ENCODE results near the gene CCNQ.

CCNQ gene

GRCh38 chrX:153598541-153599191 lies at the start of gene CCNQ:
Gene CCNQ, minus strand, starts transcription at chrX:153599139. Its CDS starts 66 bp downstream, at chrX:153599073.
- Histone ChIP-seq H3K4me3 (ENCODE audit: low read depth in 1 of 2, low read length in 2 of 2) (peak within 1 kb of the TSS; percentile 54 to 60), H3K36me3 (ENCODE audit: insufficient read depth, low read length) (peaks cover 9% of the 10 kb centered on the region), H3K9me3 (ENCODE audit: low read length) (no peaks in the 10 kb centered on the region), H3K9ac (ENCODE audit: low read length) (peak within 1 kb of the TSS; percentile 46), H3K4me1 (ENCODE audit: insufficient read depth, low read length) (peaks cover 17% of the 10 kb centered on the region), H3K27me3 (ENCODE audit: control insufficient read depth in 1 of 2, insufficient read depth in 2 of 2, low read length in 2 of 2) (peaks cover 0 to 13% of the 10 kb centered on the region in 2 donors), H3K27ac (ENCODE audit: low read depth, low read length) (peak within 1 kb of the TSS; percentile 30)

GRCh38 chrX:153647461-153648357 lies 48.8 kb upstream of the CCNQ start:
- Histone ChIP-seq H3K4me1 (ENCODE audit: insufficient read depth, low read length) (no peaks in the 10 kb centered on the region), H3K27ac (ENCODE audit: low read depth, low read length) (no peak overlapping the region), H3K9ac (ENCODE audit: low read length) (no peak overlapping the region), H3K9me3 (ENCODE audit: low read length) (no peaks in the 10 kb centered on the region), H3K27me3 (ENCODE audit: control insufficient read depth in 1 of 2, insufficient read depth in 2 of 2, low read length in 2 of 2) (peaks cover 26 to 78% of the 10 kb centered on the region in 2 donors), H3K4me3 (ENCODE audit: low read depth in 1 of 2, low read length in 2 of 2) (no peak overlapping the region), H3K36me3 (ENCODE audit: insufficient read depth, low read length) (no peaks in the 10 kb centered on the region)

- Histone ChIP-seq H3K9me3 (ENCODE audit: low read length) (no peaks in the 10 kb centered on the region), H3K4me1 (ENCODE audit: insufficient read depth, low read length) (no peaks in the 10 kb centered on the region), H3K4me3 (ENCODE audit: low read depth in 1 of 2, low read length in 2 of 2) (peak within 1 kb of the TSS in 1 of 2 donors; percentile 7), H3K36me3 (ENCODE audit: insufficient read depth, low read length) (no peaks in the 10 kb centered on the region), H3K9ac (ENCODE audit: low read length) (no peak within 1 kb of the TSS), H3K27me3 (ENCODE audit: control insufficient read depth in 1 of 2, insufficient read depth in 2 of 2, low read length in 2 of 2) (peaks cover 27 to 85% of the 10 kb centered on the region in 2 donors), H3K27ac (ENCODE audit: low read depth, low read length) (no peak within 1 kb of the TSS)
These were observed 47.9 kb upstream of the CCNQ start, which contains the start of gene DUSP9 for GRCh38 chrX:153646620-153647373. Gene DUSP9, plus strand, starts transcription at chrX:153647203. Its CDS starts 751 bp downstream, at chrX:153647954.

GRCh38 chrX:153645921-153646488 lies 47.1 kb upstream of the CCNQ start:
- Histone ChIP-seq H3K9ac (ENCODE audit: low read length) (no peak overlapping the region), H3K4me3 (ENCODE audit: low read depth in 1 of 2, low read length in 2 of 2) (no peak overlapping the region), H3K4me1 (ENCODE audit: insufficient read depth, low read length) (no peaks in the 10 kb centered on the region), H3K9me3 (ENCODE audit: low read length) (no peaks in the 10 kb centered on the region), H3K27me3 (ENCODE audit: control insufficient read depth in 1 of 2, insufficient read depth in 2 of 2, low read length in 2 of 2) (peaks cover 31 to 88% of the 10 kb centered on the region in 2 donors), H3K36me3 (ENCODE audit: insufficient read depth, low read length) (no peaks in the 10 kb centered on the region), H3K27ac (ENCODE audit: low read depth, low read length) (no peak overlapping the region)

GRCh38 chrX:153645151-153645550 lies 46.2 kb upstream of the CCNQ start:
- Histone ChIP-seq H3K4me1 (ENCODE audit: insufficient read depth, low read length) (no peaks in the 10 kb centered on the region), H3K4me3 (ENCODE audit: low read depth in 1 of 2, low read length in 2 of 2) (no peak overlapping the region), H3K9me3 (ENCODE audit: low read length) (no peaks in the 10 kb centered on the region), H3K9ac (ENCODE audit: low read length) (no peak overlapping the region), H3K36me3 (ENCODE audit: insufficient read depth, low read length) (no peaks in the 10 kb centered on the region), H3K27me3 (ENCODE audit: control insufficient read depth in 1 of 2, insufficient read depth in 2 of 2, low read length in 2 of 2) (peaks cover 31 to 87% of the 10 kb centered on the region in 2 donors), H3K27ac (ENCODE audit: low read depth, low read length) (no peak overlapping the region)

GRCh38 chrX:153644356-153645125 lies 45.6 kb upstream of the CCNQ start:
- no peaks in the 10 kb centered on the region for H3K36me3 ChIP-seq (ENCODE audit: insufficient read depth, low read length)
- no peaks in the 10 kb centered on the region for H3K9me3 ChIP-seq (ENCODE audit: low read length)
- H3K4me3 ChIP-seq (ENCODE audit: low read depth in 1 of 2, low read length in 2 of 2) = no peak overlapping the region
- H3K4me1 ChIP-seq (ENCODE audit: insufficient read depth, low read length) = no peaks in the 10 kb centered on the region
- H3K9ac ChIP-seq (ENCODE audit: low read length) = no peak overlapping the region
- H3K27ac ChIP-seq (ENCODE audit: low read depth, low read length) = no peak overlapping the region
- peaks cover 31 to 84% of the 10 kb centered on the region in 2 donors for H3K27me3 ChIP-seq (ENCODE audit: control insufficient read depth in 1 of 2, insufficient read depth in 2 of 2, low read length in 2 of 2)

GRCh38 chrX:153643431-153644351 lies 44.8 kb upstream of the CCNQ start:
- no peaks in the 10 kb centered on the region for H3K9me3 ChIP-seq (ENCODE audit: low read length)
- no peak overlapping the region for H3K27ac ChIP-seq (ENCODE audit: low read depth, low read length)
- peaks cover 31 to 82% of the 10 kb centered on the region in 2 donors for H3K27me3 ChIP-seq (ENCODE audit: control insufficient read depth in 1 of 2, insufficient read depth in 2 of 2, low read length in 2 of 2)
- H3K4me3 ChIP-seq (ENCODE audit: low read depth in 1 of 2, low read length in 2 of 2) = no peak overlapping the region
- no peaks in the 10 kb centered on the region for H3K36me3 ChIP-seq (ENCODE audit: insufficient read depth, low read length)
- H3K4me1 ChIP-seq (ENCODE audit: insufficient read depth, low read length) = no peaks in the 10 kb centered on the region
- H3K9ac ChIP-seq (ENCODE audit: low read length) = no peak overlapping the region

GRCh38 chrX:153642655-153643430 lies 43.9 kb upstream of the CCNQ start:
- Histone ChIP-seq H3K36me3 (ENCODE audit: insufficient read depth, low read length) (no peaks in the 10 kb centered on the region), H3K9ac (ENCODE audit: low read length) (no peak overlapping the region), H3K9me3 (ENCODE audit: low read length) (no peaks in the 10 kb centered on the region), H3K4me3 (ENCODE audit: low read depth in 1 of 2, low read length in 2 of 2) (no peak overlapping the region), H3K4me1 (ENCODE audit: insufficient read depth, low read length) (no peaks in the 10 kb centered on the region), H3K27ac (ENCODE audit: low read depth, low read length) (no peak overlapping the region), H3K27me3 (ENCODE audit: control insufficient read depth in 1 of 2, insufficient read depth in 2 of 2, low read length in 2 of 2) (peaks cover 31 to 75% of the 10 kb centered on the region in 2 donors)

- no peak overlapping the region for H3K9ac ChIP-seq (ENCODE audit: low read length)
- H3K36me3 ChIP-seq (ENCODE audit: insufficient read depth, low read length) = no peaks in the 10 kb centered on the region
- H3K9me3 ChIP-seq (ENCODE audit: low read length) = no peaks in the 10 kb centered on the region
- H3K4me1 ChIP-seq (ENCODE audit: insufficient read depth, low read length) = no peaks in the 10 kb centered on the region
- H3K27ac ChIP-seq (ENCODE audit: low read depth, low read length) = no peak overlapping the region
- no peak overlapping the region for H3K4me3 ChIP-seq (ENCODE audit: low read depth in 1 of 2, low read length in 2 of 2)
- H3K27me3 ChIP-seq (ENCODE audit: control insufficient read depth in 1 of 2, insufficient read depth in 2 of 2, low read length in 2 of 2) = peaks cover 31 to 68% of the 10 kb centered on the region in 2 donors
These were observed 43.2 kb upstream of the CCNQ start for GRCh38 chrX:153642051-153642654.
